ENCODE measurements around the gene ANKRD11. TPM values are rescaled to one million over a fixed set of nuclear protein-coding genes. Genes with fewer than 3 reads are reported as not detected.

Gene ANKRD11
- total and polyA plus RNA-seq, 12 donors: 47.7 to 93.6 (median 66.2) TPM

- no peak for ATAC-seq
- Histone ChIP-seq H3K36me3 (peaks cover 0 to 36% (median 5%) of the 10 kb centered on the region in 9 donors), H3K9me3 (no peaks in the 10 kb centered on the region), H3K4me3 (no peak overlapping the region), H3K27me3 (no peaks in the 10 kb centered on the region), H3K27ac (peak overlapping the region in 4 of 10 donors; percentile 15 to 52 (median 38)), H3K4me1 (peaks cover 17 to 70% (median 48%) of the 10 kb centered on the region in 9 donors)
- intact Hi-C loops (cut with DNase I): no loop called here
- WGBS, 2 donors: 83 to 91% methylated on average over 17 of the region's 17 CpGs
- TF ChIP-seq CTCF (IDR thresholded peaks at IDR 0.05): no peak
- DNase-seq: no peak
Measured at GRCh38 chr16:89298623-89299225, 191.6 kb downstream of the ANKRD11 start.

- H3K9me3 ChIP-seq: no peaks in the 10 kb centered on the region
- no peak for TF ChIP-seq CTCF (IDR thresholded peaks at IDR 0.05)
- WGBS, 2 donors: 83 to 85% methylated on average over 17 of the region's 17 CpGs
- peak overlapping the region in 1 of 10 donors; percentile 52 for H3K27ac ChIP-seq
- intact Hi-C loops (cut with DNase I): no loop called here
- H3K27me3 ChIP-seq: no peaks in the 10 kb centered on the region
- H3K4me3 ChIP-seq: no peak overlapping the region
- ATAC-seq: no peak
- H3K36me3 ChIP-seq: peaks cover 0 to 29% (median under 1%) of the 10 kb centered on the region in 9 donors
- peaks cover 17 to 71% (median 48%) of the 10 kb centered on the region in 9 donors for H3K4me1 ChIP-seq
- DNase-seq: no peak
Measured at GRCh38 chr16:89297910-89298545, 192.3 kb downstream of the ANKRD11 start.

GRCh38 chr16:89297156-89297874, 193.0 kb downstream of the ANKRD11 start:
- H3K36me3 ChIP-seq: peaks cover 0 to 25% (median 0%) of the 10 kb centered on the region in 9 donors
- no peaks in the 10 kb centered on the region for H3K27me3 ChIP-seq
- ATAC-seq (no peak), DNase-seq (no peak)
- H3K9me3 ChIP-seq: no peaks in the 10 kb centered on the region
- no peak for TF ChIP-seq CTCF (IDR thresholded peaks at IDR 0.05)
- peak overlapping the region in 1 of 10 donors; percentile 7 for H3K27ac ChIP-seq
- intact Hi-C loops (cut with DNase I): no loop called here
- no peak overlapping the region for H3K4me3 ChIP-seq
- H3K4me1 ChIP-seq: peaks cover 17 to 64% (median 46%) of the 10 kb centered on the region in 9 donors
- WGBS, 2 donors: 87 to 91% methylated on average over 27 of the region's 27 CpGs

GRCh38 chr16:89295915-89296314, 194.4 kb downstream of the ANKRD11 start:
- no peak for TF ChIP-seq CTCF (IDR thresholded peaks at IDR 0.05)
- DNase-seq (no peak), ATAC-seq (no peak)
- Histone ChIP-seq H3K36me3 (peaks cover 0 to 31% (median 0%) of the 10 kb centered on the region in 9 donors), H3K27ac (no peak overlapping the region), H3K9me3 (no peaks in the 10 kb centered on the region), H3K4me1 (peaks cover 10 to 50% (median 32%) of the 10 kb centered on the region in 9 donors), H3K27me3 (no peaks in the 10 kb centered on the region), H3K4me3 (no peak overlapping the region)
- WGBS, 2 donors: 85 to 86% methylated on average over 6 of the region's 6 CpGs
- intact Hi-C loops (cut with DNase I): no loop called here

All from heart right ventricle (tissue), 16 donors.